Osteoblast (primary cell): ENCODE measurements around the gene BNIP3. TPM values are rescaled to one million over a fixed set of nuclear protein-coding genes. Genes with fewer than 3 reads are reported as not detected.

Experiments used
- DNase-seq: peaks from one replicate; pipeline ENCODE4 v3.0.0; 2011; ENCODE audit warnings: low spot score, mixed read lengths; ENCODE audit not compliant: insufficient read length; ENCODE audit errors: missing footprints
- H2AFZ ChIP-seq: 2 replicates; pipeline ENCODE4 v1.6.0; 2011; ENCODE audit warnings: mild to moderate bottlenecking, low read length
- H3K27ac ChIP-seq: 2 replicates; pipeline ENCODE4 v1.5.1; 2011; ENCODE audit warnings: mild to moderate bottlenecking, low read depth, low read length, moderate library complexity
- H3K27me3 ChIP-seq: 2 replicates; pipeline ENCODE4 v1.6.0; 2012; ENCODE audit warnings: mild to moderate bottlenecking, control low read depth, inconsistent platforms, low read length, moderate library complexity; ENCODE audit not compliant: insufficient read depth
- H3K36me3 ChIP-seq: 2 replicates; pipeline ENCODE4 v1.5.1; 2011; ENCODE audit warnings: mild to moderate bottlenecking, low read length, control low read depth, moderate library complexity; ENCODE audit not compliant: insufficient read depth
- H3K4me1 ChIP-seq: 2 replicates; pipeline ENCODE4 v1.5.1; 2011; ENCODE audit warnings: mild to moderate bottlenecking, low read length, control low read depth, moderate library complexity; ENCODE audit not compliant: insufficient read depth
- H3K4me2 ChIP-seq: 2 replicates; pipeline ENCODE4 v1.6.0; 2011; ENCODE audit warnings: mild to moderate bottlenecking, low read length; ENCODE audit not compliant: insufficient read depth
- H3K4me3 ChIP-seq: fragments of 200-600 bp; sonication (generic); 3 replicates; pipeline ENCODE4 v1.5.1; 2012; ENCODE audit warnings: mild to moderate bottlenecking, low read length, inconsistent platforms; ENCODE audit not compliant: insufficient read depth
- H3K79me2 ChIP-seq: 2 replicates; pipeline ENCODE4 v1.6.0; 2012; ENCODE audit warnings: mild to moderate bottlenecking, low read length, control low read depth, inconsistent platforms; ENCODE audit not compliant: insufficient read depth
- H3K9me3 ChIP-seq: 2 replicates; pipeline ENCODE4 v1.5.1; 2011; ENCODE audit warnings: low read depth, low read length, control low read depth
- H4K20me1 ChIP-seq: 2 replicates; pipeline ENCODE4 v1.6.0; 2012; ENCODE audit warnings: mild to moderate bottlenecking, low read length, control low read depth; ENCODE audit not compliant: insufficient read depth
- total RNA-seq: library from RNA; depleted of rRNA; stranded (reverse); fragments of >200 nt; gene quantifications from 2 replicates; pipeline ENCODE4 v1.2.3, GENCODE V29; 2012
- TF ChIP-seq, protein P1 (sequence below): IDR thresholded peaks from 2 replicates; pipeline ENCODE4 v1.5.1; 2011; ENCODE audit warnings: mild to moderate bottlenecking, low read depth, low read length, moderate library complexity; ENCODE audit errors: extremely low read depth

BNIP3 gene
- total RNA-seq, 1 donor, result 112 TPM

GRCh38 chr10:131930586-131931330, 51.0 kb downstream of the BNIP3 start:
- no peak overlapping the region for H3K4me2 ChIP-seq
- peak overlapping the region; percentile 17 for H3K27ac ChIP-seq
- H3K4me1 ChIP-seq, result peaks cover 40% of the 10 kb centered on the region
- no peak overlapping the region for H3K4me3 ChIP-seq
- TF ChIP-seq, protein P1, sequence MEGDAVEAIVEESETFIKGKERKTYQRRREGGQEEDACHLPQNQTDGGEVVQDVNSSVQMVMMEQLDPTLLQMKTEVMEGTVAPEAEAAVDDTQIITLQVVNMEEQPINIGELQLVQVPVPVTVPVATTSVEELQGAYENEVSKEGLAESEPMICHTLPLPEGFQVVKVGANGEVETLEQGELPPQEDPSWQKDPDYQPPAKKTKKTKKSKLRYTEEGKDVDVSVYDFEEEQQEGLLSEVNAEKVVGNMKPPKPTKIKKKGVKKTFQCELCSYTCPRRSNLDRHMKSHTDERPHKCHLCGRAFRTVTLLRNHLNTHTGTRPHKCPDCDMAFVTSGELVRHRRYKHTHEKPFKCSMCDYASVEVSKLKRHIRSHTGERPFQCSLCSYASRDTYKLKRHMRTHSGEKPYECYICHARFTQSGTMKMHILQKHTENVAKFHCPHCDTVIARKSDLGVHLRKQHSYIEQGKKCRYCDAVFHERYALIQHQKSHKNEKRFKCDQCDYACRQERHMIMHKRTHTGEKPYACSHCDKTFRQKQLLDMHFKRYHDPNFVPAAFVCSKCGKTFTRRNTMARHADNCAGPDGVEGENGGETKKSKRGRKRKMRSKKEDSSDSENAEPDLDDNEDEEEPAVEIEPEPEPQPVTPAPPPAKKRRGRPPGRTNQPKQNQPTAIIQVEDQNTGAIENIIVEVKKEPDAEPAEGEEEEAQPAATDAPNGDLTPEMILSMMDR, result no peak
- H2AFZ ChIP-seq, result no peak overlapping the region
- DNase-seq, result peak; percentile 17
- peaks cover 8% of the 10 kb centered on the region for H3K36me3 ChIP-seq
- H3K9me3 ChIP-seq, result no peaks in the 10 kb centered on the region
- peaks cover 2% of the 10 kb centered on the region for H4K20me1 ChIP-seq
- H3K27me3 ChIP-seq, result no peaks in the 10 kb centered on the region
- H3K79me2 ChIP-seq, result peaks cover 93% of the 10 kb centered on the region

DNA sequence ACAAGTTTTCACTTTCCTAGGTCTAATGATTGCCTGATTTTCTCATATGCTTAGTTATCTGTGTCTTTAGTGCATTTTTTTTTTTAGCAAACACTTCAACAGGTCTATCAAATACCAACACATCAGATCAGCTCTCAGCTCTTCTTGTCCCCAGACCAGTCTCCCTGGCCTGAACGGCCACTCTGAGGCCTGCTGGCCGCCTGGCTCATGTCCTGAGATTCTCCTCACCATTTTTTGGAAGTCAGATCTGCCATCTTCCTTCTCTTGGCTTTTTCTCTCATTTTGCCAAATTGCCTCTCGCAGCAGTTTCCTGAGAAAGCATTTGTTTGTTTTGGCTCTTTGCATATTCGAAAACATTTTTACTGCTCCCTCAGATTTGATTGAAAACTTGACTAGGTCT, 51.6 kb downstream of the BNIP3 start:
- Histone ChIP-seq H3K4me1 (peaks cover 40% of the 10 kb centered on the region), H3K79me2 (peaks cover 94% of the 10 kb centered on the region), H3K9me3 (no peaks in the 10 kb centered on the region), H3K4me3 (no peak overlapping the region), H4K20me1 (peaks cover 2% of the 10 kb centered on the region), H3K27me3 (no peaks in the 10 kb centered on the region), H3K36me3 (peaks cover 5% of the 10 kb centered on the region), H2AFZ (no peak overlapping the region), H3K27ac (no peak overlapping the region), H3K4me2 (no peak overlapping the region)
- no peak for DNase-seq
- TF ChIP-seq, protein P1, result no peak

DNA sequence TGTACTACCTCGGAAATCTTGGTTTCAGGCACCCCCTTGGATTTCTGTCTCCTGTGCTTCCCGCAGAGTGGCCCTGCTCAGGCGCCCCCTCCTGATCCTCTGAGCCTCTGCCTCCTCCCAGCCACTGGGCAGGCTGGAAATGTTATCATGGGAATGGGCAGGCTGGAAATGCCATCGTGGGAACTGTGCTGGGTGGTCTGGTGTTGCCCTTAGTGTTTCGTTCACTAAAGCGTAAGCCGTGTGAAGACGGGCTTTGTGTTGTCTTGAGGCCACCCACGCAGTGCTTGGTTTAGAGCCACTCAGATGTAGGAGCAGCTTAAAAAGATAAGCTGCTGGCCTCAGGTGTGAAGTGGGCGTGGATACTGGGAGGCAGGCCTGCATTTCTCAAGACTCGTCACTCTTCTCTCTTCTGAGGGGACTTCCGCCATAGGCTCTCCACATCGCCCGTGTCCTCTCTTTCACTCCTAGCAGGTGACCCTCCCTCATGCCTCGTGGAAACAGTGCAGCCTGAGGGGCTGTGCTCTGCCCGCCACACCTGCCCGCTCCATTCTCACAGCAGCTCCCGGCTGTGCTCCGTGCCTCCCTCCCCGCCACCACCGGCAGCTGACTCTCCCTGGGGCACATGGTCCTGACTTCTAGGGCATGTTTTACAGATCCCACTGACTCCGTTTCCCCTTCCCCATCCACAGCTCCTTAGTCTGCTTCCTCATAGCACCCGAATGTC, 52.4 kb downstream of the BNIP3 start:
- H3K79me2 ChIP-seq, result peaks cover 94% of the 10 kb centered on the region
- peak overlapping the region; percentile 75 for H3K27ac ChIP-seq
- no peak for DNase-seq

More for the DNA sequence above, 52.4 kb downstream of the BNIP3 start:
- Histone ChIP-seq H3K4me2 (peak overlapping the region; percentile 42), H4K20me1 (peaks cover 2% of the 10 kb centered on the region), H2AFZ (no peak overlapping the region), H3K9me3 (peaks cover 2% of the 10 kb centered on the region), H3K36me3 (no peaks in the 10 kb centered on the region), H3K4me3 (peak overlapping the region; percentile 5), H3K27me3 (no peaks in the 10 kb centered on the region), H3K4me1 (peaks cover 40% of the 10 kb centered on the region)
- TF ChIP-seq, protein P1, result no peak
